ENCODE results near the gene TEX54. TPM values are rescaled to one million over a fixed set of nuclear protein-coding genes. Genes with fewer than 3 reads are reported as not detected.

Gene TEX54
- total and polyA plus RNA-seq, 2 of the 13 experiments (the other 11 are each of a cell fraction or from before 2014, with no cell fraction given): not detected

DNA sequence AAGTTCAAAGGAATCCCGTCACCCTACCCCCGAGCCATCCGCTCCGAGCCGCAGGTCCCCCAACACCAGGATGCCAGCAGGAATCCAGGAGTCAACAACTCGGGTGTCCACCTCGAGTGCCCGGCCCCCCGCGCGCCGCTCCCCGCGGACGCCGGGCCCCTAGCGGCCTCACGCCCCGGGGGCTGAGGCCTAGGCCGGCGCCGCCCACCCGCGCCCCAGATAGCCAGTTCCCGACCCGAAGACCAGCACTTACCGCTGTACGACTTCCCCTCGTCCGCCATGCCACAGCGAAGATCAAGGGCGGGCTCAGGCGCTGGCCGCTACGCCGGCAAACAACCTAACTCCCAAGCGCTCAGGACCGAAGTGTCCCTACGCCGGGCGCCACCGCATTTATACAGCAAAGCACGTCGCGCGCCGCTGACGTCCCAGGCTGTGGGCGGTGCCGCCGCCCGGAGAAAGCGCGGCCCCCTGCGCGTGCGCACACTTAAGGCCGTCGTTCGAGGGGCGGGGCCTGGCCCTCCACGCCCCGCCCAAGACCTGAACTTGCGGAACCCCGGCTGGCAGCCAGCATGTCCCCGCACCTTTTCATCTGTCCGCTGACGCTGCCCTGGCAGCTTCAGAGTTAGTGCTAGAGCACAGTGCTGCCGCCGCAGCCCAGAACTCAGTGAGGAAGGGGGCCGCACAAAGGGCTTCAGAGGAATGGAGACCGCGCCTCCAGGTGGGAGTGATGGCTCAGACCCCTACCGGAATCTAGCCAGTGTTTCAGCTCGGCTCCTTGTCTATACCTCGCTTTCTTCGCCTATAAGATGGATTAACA lies 27.4 kb downstream of the TEX54 start, which contains the start of gene NXF1 (continued):
- TF ChIP-seq ZNF619 (CRISPR knock-in tag; IDR thresholded peaks at IDR 0.05) (peak; percentile 92), ZNF414 (CRISPR knock-in tag; IDR thresholded peaks at IDR 0.05) (no peak), MIER2 (CRISPR knock-in tag; IDR thresholded peaks at IDR 0.05) (no peak), CEBPB (IDR thresholded peaks at IDR 0.05; ENCODE audit: borderline replicate concordance, low read depth, low read length) (no peak), ZFP36L1 (CRISPR knock-in tag; IDR thresholded peaks at IDR 0.05) (peak; percentile 82; the same call in 1 of the 2 replicates), ZNF3 (CRISPR knock-in tag; IDR thresholded peaks at IDR 0.05) (no peak), ZNF451 (CRISPR knock-in tag; IDR thresholded peaks at IDR 0.05) (peak; percentile 96), ZNF788 (CRISPR knock-in tag; IDR thresholded peaks at IDR 0.05; ENCODE audit: borderline replicate concordance) (peak; percentile 93), SRSF9 (IDR thresholded peaks at IDR 0.05; ENCODE audit: borderline replicate concordance, insufficient read depth, low read depth, low read length, poor library complexity, severe bottlenecking) (no peak), BCLAF1 (IDR thresholded peaks at IDR 0.05) (no peak), POLR2G (IDR thresholded peaks at IDR 0.05; ENCODE audit: low read depth, low read length) (peak; percentile 100), ZNF710 (CRISPR knock-in tag; IDR thresholded peaks at IDR 0.05; ENCODE audit: borderline replicate concordance) (peak; percentile 59; the same call in 1 of the 2 replicates), ZNF547 (CRISPR knock-in tag; IDR thresholded peaks at IDR 0.05) (peak; percentile 81)
- TF ChIP-seq, protein P1, sequence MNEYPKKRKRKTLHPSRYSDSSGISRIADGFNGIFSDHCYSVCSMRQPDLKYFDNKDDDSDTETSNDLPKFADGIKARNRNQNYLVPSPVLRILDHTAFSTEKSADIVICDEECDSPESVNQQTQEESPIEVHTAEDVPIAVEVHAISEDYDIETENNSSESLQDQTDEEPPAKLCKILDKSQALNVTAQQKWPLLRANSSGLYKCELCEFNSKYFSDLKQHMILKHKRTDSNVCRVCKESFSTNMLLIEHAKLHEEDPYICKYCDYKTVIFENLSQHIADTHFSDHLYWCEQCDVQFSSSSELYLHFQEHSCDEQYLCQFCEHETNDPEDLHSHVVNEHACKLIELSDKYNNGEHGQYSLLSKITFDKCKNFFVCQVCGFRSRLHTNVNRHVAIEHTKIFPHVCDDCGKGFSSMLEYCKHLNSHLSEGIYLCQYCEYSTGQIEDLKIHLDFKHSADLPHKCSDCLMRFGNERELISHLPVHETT (CRISPR knock-in tag; conservative IDR thresholded peaks at IDR 0.05): peak; percentile 70
- TF ChIP-seq, protein P2, sequence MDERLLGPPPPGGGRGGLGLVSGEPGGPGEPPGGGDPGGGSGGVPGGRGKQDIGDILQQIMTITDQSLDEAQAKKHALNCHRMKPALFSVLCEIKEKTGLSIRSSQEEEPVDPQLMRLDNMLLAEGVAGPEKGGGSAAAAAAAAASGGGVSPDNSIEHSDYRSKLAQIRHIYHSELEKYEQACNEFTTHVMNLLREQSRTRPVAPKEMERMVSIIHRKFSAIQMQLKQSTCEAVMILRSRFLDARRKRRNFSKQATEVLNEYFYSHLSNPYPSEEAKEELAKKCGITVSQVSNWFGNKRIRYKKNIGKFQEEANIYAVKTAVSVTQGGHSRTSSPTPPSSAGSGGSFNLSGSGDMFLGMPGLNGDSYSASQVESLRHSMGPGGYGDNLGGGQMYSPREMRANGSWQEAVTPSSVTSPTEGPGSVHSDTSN (CRISPR knock-in tag; IDR thresholded peaks at IDR 0.05): no peak
- TF ChIP-seq, protein P3, sequence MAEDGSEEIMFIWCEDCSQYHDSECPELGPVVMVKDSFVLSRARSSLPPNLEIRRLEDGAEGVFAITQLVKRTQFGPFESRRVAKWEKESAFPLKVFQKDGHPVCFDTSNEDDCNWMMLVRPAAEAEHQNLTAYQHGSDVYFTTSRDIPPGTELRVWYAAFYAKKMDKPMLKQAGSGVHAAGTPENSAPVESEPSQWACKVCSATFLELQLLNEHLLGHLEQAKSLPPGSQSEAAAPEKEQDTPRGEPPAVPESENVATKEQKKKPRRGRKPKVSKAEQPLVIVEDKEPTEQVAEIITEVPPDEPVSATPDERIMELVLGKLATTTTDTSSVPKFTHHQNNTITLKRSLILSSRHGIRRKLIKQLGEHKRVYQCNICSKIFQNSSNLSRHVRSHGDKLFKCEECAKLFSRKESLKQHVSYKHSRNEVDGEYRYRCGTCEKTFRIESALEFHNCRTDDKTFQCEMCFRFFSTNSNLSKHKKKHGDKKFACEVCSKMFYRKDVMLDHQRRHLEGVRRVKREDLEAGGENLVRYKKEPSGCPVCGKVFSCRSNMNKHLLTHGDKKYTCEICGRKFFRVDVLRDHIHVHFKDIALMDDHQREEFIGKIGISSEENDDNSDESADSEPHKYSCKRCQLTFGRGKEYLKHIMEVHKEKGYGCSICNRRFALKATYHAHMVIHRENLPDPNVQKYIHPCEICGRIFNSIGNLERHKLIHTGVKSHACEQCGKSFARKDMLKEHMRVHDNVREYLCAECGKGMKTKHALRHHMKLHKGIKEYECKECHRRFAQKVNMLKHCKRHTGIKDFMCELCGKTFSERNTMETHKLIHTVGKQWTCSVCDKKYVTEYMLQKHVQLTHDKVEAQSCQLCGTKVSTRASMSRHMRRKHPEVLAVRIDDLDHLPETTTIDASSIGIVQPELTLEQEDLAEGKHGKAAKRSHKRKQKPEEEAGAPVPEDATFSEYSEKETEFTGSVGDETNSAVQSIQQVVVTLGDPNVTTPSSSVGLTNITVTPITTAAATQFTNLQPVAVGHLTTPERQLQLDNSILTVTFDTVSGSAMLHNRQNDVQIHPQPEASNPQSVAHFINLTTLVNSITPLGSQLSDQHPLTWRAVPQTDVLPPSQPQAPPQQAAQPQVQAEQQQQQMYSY (CRISPR knock-in tag; IDR thresholded peaks at IDR 0.05): peak; percentile 58; the same call in 1 of the 2 replicates
